Ishikawa (cell line): ENCODE data around the gene ECSIT.

ENCODE experiments used
- CREB1 ChIP-seq: IDR thresholded peaks from 2 replicates; pipeline ENCODE4 v1.6.1; 2012; ENCODE audit warnings: low read depth
- EGR1 ChIP-seq: IDR thresholded peaks from 2 replicates; pipeline ENCODE4 v1.6.1; 2012
- EP300 ChIP-seq: IDR thresholded peaks from 2 replicates; pipeline ENCODE4 v1.6.1; 2012; ENCODE audit warnings: borderline replicate concordance
- RAD21 ChIP-seq: IDR thresholded peaks from 2 replicates; pipeline ENCODE4 v1.6.1; 2012; ENCODE audit warnings: low read depth
- TAF1 ChIP-seq: IDR thresholded peaks from 2 replicates; pipeline ENCODE4 v1.6.1; 2012; ENCODE audit warnings: low read depth, mild to moderate bottlenecking
- ZBTB7A ChIP-seq: IDR thresholded peaks from 2 replicates; pipeline ENCODE4 v1.6.1; 2012; ENCODE audit warnings: low read depth
- TF ChIP-seq, protein P1 (sequence below): IDR thresholded peaks from 2 replicates; pipeline ENCODE4 v1.6.1; 2012; ENCODE audit warnings: low read depth, mild to moderate bottlenecking
- TF ChIP-seq, protein P2 (sequence below): IDR thresholded peaks from 2 replicates; pipeline ENCODE4 v1.6.1; 2012

DNA sequence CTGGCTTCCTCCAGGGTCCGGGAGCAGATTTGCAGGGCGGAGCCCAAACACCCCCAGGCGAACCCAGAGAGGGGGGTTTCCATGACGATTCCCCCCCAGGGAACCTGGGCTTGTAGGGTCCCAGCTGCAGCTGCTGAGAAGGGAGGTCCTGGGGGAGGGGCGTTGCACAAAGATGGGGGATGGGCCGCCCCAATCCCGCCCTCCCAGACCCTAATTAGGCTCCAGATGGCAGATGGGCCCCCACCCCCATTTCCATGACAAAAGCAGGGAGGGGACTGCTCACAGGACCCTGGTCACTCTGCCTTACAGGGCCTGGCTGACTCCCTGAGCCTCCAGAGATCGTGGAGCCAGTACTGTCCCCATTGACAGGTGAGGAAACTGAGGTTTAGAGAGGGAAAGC is 63.3 kb downstream of the ECSIT start:
- TF ChIP-seq, protein P1, sequence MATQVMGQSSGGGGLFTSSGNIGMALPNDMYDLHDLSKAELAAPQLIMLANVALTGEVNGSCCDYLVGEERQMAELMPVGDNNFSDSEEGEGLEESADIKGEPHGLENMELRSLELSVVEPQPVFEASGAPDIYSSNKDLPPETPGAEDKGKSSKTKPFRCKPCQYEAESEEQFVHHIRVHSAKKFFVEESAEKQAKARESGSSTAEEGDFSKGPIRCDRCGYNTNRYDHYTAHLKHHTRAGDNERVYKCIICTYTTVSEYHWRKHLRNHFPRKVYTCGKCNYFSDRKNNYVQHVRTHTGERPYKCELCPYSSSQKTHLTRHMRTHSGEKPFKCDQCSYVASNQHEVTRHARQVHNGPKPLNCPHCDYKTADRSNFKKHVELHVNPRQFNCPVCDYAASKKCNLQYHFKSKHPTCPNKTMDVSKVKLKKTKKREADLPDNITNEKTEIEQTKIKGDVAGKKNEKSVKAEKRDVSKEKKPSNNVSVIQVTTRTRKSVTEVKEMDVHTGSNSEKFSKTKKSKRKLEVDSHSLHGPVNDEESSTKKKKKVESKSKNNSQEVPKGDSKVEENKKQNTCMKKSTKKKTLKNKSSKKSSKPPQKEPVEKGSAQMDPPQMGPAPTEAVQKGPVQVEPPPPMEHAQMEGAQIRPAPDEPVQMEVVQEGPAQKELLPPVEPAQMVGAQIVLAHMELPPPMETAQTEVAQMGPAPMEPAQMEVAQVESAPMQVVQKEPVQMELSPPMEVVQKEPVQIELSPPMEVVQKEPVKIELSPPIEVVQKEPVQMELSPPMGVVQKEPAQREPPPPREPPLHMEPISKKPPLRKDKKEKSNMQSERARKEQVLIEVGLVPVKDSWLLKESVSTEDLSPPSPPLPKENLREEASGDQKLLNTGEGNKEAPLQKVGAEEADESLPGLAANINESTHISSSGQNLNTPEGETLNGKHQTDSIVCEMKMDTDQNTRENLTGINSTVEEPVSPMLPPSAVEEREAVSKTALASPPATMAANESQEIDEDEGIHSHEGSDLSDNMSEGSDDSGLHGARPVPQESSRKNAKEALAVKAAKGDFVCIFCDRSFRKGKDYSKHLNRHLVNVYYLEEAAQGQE: no peak
- no peak for TF ChIP-seq CREB1
- TF ChIP-seq RAD21: no peak
- no peak for TF ChIP-seq EP300
- TF ChIP-seq, protein P2, sequence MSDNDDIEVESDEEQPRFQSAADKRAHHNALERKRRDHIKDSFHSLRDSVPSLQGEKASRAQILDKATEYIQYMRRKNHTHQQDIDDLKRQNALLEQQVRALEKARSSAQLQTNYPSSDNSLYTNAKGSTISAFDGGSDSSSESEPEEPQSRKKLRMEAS: no peak
- TF ChIP-seq TAF1: no peak
- no peak for TF ChIP-seq ZBTB7A
- TF ChIP-seq EGR1: no peak
